Inflammatory macrophage treated with lipopolysaccharide for 1 hour (primary cell): ENCODE data around the gene CD14.
A peak's percentile ranks its signal among the peaks of the same experiment; 100 is the strongest.
"Not testable (repeated sequence)": the region's sequence is repeated elsewhere in the genome, so short reads cannot be mapped to it uniquely, and the experiment has no call there.

ENCODE experiments used
- DNase-seq, 2 donors: peaks; one replicate each; pipeline ENCODE4 v3.0.0-alpha.2; 2020 to 2022

The CD14 gene

DNA sequence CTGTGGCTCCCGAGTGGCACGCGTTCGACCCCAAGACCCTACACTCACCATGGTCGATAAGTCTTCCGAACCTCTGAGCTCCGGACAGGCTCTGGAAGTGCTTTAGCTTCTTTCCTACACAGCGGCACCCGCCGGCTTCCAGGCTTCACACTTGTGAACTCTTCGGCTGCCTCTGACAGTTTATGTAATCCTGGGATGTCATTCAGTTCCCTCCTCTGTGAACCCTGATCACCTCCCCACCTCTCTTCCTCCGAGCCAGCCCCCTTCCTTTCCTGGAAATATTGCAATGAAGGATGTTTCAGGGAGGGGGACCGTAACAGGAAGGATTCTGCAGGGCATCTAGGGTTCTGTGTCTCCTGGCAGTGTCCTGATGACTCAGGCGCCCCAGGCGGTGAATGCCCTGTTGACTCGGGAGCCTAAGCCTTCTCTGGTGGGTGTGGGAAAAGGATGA lies at the start of gene CD14:
TSS of gene CD14 (minus strand) at position 155 of the 451 bp plus-strand sequence. CDS start at position 51, 104 bp downstream.
- DNase-seq, result peak; percentile 80 to 93

DNA sequence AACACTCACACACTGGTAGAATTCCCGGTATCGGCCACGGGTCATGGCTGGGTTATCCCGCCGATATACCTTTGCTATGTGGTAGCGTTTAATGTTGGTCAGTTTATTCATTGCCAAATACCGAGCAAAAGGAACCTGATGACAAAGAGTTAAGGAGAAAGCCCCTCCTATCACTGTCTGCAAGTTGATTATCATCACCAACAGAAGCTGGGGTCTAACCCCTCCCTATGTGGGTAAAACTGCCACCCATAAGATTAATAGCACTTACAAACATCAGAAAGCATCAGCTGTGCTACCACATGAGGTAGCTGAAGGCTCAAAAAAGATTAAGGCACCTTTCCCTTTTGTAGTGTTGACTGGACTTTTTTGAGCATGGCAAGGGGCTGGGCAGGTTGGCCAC lies 46.0 kb upstream of the CD14 start:
- no peak for DNase-seq

DNA sequence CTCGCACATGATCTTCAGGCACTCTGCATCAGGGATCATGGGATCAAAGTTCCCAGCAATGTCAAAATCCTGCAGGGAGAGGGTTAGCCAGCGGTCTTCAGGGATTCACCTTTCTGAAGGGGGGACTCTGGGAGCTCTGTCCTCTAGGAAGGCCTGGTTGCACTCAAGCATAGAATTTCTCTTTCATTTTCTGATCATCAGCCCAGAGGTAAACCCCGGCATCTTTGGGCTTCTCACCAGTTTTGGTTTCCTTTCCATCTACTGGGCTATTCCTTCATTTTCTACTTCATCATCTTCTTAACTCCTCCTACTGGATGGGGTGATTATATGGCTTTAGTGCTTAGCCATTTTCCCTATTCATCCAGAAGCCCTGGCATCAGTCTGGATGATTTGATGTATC lies 45.0 kb upstream of the CD14 start:
- no peak for DNase-seq

DNA sequence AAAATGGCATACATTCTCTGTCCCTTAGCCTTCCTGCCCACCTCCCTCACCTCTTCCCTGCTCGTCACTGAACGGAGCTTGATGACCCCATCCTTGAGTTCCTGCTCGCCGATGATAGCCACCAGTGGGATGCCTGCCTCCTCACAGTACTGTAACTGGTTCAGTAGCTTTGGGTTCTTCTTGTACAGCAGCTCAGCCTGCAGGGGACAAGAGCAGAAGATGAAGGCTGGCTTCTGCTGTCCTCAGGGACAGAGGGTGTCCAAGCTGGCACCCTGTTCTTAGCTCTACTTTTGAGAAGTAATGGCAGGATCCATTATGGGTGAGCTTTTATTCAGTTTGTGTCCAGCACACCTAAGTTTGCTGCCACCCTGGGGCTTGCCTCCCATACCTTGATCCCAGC lies 41.7 kb upstream of the CD14 start:
- no peak for DNase-seq

DNA sequence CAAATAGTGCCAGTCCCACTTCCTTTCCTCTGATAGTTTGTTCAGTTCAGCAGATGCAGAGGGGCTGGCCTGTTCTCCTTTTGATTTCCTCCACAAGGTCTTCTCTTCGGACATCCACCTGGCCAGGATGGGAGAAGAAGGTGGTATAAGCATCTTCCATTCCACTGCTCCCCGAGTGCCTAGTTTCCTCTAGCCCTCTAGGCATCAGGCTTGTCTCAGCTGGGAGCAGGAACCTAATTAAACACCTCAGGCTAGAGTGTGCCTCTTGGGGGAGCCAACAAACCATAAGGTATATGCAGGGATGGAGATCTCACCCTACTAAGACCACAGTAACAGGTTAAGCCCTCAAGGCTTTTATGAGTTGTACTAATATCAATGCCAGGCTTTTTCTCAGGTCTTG lies 41.2 kb upstream of the CD14 start:
- DNase-seq, result no peak

DNA sequence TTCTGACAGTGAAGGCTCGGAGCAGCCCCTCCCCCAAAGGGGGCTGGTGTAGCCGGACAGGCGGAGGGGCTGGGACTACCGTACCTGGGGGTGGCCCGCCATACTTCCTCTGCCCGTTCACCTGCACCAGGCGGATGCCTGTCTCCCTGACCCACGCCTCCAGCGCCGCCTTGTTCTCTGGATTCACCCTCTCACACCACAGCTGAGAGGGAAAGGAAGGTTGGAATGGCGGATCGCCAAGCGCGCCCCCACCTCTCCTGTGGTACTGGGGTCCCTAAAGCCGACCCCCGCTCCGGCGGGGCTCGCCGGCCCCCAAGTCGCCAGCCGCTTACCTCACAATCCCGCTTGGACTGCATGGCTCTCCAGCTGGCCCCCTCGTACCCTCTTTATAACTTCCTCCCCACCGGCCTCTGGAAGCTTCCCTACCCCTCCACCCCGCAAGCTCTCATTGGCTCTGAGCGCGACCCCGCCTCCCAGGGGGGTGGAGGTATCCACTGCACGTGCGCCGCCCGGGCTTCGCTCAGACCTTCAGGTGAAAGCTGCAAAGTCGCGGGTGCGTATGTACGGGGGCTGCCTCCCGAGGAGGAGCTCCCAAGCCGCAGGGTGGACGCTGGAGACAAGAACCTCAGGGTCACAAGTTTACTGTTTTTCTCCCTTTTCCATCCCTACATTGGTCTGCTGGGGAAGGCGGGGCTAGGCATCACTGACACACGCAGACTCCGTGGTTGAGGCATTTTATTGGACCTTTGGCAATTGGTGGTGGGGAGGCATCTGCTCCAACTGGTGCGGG lies 40.4 kb upstream of the CD14 start, which contains the start of gene DND1:
TSS of gene DND1 (minus strand) at position 390 of the 790 bp plus-strand sequence. CDS start at position 356, 34 bp downstream.
- no peak for DNase-seq

DNA sequence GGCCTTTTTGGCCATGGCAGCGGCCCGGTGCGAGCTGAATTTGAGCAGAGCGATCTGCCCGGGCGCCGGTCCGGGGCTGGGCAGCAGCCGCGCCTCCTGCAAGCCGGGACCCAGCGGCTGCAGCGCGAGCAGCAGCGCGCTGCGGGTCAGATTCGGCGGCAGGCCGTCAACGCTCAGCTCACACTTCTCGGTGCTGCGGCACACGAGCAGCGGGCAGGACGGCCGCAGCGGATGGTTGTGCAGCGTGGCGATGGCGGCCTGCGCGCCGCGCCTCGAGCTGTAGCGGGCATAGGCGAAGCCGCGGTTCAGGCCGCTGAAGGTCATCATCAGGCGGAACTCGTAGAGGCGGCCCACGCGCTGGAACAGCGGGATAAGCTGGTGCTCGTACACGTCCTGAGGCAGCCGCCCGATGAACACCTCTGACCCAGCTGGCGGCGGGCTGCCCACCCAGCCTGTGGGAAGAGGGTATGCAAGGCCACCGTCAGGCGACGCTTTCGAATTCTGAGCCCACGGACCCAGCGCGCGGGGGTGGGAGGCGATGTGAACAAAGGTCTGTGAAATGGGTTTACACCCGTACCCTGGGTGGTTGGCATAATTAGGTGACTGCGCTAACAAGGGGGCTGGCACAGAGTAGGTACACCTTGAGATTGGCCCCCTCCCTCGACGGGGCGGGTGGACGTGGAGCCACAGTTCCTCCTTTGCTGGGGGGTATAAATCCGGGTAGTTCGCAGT lies 39.6 kb upstream of the CD14 start:
- peak; percentile 22 to 29 for DNase-seq

DNA sequence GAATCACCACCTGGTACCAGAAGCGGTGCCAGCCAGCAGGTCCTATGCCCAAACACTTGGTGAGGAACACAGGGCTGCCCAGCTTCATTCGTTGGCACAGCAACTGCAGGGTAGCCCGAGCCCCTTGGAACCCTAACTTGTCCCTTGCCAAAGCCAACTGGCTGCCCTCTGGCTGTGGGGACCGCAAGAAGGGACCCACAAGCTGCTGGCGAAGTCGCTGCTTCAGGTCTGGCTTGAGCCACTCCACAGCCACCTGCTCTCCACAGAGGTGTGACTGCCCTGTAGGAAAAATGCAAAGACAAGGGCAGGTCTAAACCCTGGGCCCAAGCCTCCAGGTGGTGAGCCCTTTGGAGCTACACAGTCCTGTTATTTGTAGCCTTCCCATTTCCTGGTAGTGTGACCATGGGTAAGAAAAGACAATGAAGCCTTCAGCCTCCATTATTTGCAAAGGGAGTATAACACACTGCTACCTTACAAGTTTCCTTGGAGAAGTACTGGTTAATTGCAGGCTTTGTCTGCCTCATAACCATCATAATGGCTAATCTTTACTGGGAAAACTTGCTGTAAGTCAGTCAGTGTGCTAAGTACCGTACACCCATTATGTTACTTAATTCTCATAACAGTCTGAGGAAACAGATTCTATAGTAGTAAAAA lies 38.6 kb upstream of the CD14 start:
- no peak for DNase-seq

DNA sequence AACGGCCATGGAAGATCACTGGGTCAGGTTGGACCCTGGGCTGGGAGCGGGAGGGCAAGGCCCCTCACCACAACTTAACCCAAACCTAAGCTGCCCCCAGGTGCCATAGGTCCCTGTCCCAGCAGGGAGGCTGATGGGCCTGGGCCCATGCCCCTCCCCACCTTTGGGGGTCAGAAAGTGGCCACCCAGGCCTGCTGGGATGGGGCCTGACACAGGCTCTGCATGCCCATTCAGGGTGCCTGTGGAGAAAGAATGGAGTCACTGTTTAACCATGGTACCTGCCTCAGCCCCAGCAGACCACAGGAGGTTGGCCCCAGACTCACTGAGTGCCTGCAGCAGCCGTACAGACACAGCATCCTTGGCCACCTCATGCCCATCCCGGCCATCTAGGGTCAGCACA lies 38.1 kb upstream of the CD14 start:
- not testable (repeated sequence) for DNase-seq

DNA sequence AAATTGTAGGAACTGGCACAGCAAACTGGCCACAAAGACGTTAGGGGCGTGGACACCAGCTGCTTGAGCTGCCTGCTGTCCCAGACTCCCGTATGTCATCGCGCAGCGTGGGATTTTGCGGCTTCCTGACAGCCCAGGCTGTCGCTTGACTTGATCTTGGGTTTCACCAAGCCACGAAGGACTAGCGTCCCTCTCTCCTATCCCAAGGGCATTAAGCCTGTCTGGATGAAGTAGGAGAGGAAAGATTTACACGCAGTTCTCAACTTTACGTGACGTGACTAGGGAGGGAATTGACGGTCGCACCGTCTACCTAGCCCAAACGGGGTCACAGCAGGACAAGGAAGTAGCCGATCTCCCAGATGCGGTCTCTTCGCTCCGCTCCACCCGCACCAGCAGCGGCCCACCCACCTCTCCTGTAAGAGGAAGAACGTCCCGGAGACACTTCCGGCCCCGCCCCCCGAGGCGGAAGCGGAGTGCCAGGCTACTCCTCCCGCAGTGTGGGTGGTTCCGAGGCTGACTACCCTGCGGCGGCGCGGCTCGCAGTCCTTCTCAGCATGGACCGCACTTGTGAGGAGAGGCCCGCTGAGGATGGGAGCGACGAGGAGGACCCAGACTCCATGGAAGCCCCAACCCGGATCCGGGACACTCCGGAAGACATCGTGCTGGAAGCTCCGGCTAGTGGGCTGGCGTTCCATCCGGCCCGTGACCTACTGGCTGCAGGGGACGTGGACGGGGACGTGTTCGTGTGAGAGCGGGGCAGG lies 31.6 kb upstream of the CD14 start, which contains the start of gene WDR55:
TSS of gene WDR55 (plus strand) at position 546 of the 761 bp plus-strand sequence. CDS start at position 555, 9 bp downstream.
- peak; percentile 95 to 96 for DNase-seq

DNA sequence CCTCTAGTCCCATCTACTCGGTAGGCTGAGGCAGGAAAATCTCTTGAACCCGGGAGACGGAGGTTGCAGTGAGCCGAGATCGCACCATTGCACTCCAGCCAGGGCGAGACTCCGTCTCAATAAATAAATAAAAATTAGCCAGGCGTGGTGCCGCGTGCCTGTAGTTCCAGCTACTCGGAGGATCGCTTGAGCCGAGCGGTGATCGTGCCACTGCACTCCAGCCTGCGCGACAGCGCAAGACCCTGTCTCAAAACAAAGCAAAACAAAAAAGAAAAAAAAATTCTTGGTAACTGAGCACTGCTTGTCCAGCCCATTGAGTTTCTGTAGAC lies 31.0 kb upstream of the CD14 start:
- no peak for DNase-seq

DNA sequence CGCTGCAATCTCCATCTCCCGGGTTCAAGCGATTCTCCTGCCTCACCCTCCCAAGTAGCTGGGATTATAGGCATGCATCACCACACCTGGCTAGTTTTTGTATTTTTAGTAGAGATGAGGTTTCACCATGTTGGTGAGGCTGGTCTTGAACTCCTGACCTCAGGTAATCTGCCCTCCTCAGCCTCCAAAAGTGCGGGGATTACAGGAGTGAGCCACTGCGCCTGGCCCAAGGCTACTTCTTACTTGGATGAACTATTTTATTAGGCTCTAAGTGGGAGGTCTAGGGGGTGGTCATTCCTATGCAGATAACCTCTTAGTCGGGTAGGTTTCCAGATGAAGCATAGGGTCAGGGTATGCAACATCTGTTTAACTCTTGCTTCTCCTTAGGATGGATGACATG lies 27.4 kb upstream of the CD14 start:
- not testable (repeated sequence) for DNase-seq

DNA sequence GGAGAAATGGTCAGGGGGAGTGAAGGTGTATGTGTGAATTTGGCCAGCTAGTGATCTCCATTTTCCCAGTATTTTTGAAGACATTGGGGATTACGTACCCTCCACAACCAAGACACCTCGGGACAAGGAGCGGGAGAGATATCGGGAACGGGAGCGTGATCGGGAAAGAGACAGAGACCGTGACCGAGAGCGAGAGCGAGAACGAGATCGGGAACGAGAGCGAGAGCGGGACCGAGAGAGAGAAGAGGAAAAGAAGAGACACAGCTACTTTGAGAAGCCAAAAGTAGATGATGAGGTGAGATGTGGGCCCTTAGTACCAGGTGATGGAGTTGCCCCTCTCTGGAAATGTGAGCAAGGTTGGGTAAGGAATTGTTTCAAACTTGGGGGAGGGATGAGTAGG lies 25.9 kb upstream of the CD14 start:
- DNase-seq, result no peak

DNA sequence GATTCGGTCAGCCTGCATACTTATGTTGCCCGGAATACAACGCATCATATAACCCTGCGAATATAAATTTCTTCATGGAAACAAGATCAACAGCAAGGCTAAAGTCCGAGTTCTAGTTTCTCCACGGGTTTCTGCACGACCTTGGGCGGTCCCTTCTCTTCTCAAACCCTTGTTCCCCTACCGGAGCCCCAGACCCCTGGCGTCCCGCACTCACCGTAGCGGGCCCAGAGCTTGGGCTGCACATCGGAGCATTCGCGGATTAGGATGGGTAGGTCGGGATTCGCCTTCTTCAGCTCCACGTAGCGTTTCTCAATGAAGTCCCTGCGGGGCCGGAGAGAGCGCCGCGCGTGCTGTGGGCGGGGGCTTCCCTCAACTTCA lies 14.1 kb upstream of the CD14 start:
- DNase-seq, result no peak

DNA sequence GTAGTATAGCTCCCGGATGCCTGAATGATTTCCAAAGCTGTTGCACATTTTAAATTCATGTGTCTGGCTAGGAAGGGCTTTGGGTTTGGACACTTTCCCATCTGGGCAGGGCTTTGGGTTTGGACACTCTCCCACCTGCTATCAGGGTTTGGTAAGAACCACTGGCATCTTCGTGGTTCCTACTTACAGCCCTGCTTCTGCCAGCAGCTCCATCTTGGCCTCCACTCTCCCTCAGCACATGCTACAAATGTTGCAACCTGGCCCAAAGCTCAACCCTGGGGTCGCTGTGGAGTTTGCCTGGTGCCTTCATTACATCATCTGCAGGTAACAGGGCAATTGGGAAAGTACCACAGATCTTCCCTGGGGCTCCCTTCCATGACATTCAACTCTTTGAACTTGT lies 9.7 kb upstream of the CD14 start:
- DNase-seq, result no peak

DNA sequence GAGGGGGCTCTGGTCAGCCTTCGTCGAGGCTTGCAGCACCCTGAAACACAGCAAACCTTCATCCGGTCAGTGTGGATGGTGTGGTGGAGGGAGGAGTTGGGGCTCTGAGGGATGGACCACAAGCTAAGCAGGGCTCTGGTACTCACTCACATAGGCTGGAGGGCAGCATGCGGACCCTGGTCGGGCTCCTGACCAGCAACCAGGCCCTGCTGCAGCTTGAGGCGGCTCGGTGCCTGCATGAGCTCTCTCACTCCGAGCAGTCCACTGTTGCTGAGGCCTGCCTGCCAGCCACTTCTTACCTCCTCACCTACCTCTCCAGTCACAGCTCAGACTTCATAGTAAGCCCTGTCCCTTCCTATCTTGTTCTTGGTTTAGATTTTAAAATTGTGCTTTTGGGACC lies 8.7 kb upstream of the CD14 start:
- no peak for DNase-seq

DNA sequence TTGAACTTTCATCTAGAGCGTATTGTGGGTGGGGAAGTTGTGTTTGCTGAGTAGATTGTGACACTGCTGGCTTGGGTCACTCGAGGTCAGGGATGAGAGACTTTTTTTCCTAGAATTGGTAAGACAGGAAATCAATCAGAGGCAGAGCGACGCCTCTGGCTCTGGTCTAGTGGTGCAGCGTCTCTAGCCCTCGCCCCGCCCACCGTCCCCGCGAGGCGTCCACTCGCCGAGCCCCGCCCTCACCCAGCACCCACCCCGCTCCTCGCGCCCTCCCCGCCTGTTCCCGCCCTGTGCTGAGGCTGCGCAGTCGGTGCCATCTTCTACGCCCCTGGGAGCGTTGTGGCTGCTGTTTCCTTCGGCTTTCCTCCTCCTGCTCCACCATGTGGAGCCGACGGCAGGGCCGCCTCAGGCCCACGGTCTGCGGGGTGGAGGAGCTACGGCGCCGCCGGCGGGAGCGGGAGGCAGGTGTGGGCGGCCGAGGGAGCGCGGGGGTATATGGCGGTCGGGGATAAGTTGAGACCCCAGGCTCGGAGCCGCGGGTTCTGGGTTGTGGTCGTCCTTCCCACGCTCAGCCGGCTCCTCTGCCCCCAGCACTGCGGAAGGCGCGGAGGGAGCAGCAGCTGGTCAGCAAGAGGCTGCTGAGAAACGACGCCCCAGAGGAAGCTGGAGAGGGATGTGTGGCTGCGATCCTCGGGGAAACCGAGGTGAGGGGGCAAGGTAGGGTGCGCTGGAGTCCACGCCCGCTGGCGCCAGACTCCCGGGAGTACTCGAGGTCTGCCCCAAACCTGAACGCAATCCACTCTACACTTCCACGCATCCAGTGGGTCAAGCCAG lies 6.4 kb upstream of the CD14 start, which contains the start of gene TMCO6:
TSS of gene TMCO6 (plus strand) at position 304 of the 834 bp plus-strand sequence. CDS start at position 381, 77 bp downstream.
- DNase-seq, result peak; percentile 97 to 99

DNA sequence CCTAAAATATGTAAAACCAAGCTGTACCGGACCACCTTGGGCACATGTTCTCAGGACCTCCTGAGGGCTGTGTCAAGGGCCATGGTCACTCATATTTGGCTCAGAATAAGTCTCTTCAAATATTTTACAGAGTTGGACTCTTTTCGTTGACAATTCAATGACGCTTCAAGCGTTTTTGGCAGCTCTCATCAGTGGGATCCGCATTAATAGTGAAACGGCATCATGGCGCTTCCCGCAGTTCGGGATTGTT lies 5.8 kb upstream of the CD14 start:
- not testable (repeated sequence) for DNase-seq

DNA sequence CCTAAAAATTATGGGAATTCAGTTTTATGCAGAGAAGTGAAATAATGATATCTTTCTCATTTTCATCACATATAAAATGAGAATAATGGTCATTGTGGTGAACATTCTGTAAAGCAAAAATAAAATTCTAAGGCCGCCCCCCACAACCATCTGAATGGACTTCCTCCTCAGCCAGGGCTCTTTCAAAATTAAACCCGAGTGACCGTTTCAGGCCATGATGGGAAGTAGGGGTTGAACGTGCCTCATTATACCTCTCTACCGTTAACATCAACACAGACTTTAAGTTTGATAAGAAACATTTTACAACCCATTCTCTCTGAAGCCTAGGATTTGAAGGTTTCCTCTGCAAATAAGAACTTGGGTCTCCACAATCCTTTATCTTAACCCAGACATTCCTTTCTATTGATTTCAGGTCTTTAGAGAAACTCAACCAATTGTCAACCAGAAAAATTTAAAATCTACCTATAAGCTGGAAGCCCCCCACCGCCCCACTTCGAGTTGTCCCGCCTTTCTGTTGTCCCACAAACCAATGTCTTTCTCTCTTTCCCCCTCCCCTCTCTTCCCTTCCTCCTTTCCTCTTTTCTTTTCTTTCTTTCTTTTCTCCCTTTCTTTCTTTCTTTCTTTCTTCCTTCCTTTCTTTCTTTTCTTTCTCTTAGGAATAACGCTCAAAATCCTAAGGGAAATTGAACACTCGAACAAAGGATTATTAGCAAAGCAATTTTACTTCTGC lies 4.6 kb upstream of the CD14 start:
- peak in 1 of 2 donors; percentile 34 for DNase-seq

DNA sequence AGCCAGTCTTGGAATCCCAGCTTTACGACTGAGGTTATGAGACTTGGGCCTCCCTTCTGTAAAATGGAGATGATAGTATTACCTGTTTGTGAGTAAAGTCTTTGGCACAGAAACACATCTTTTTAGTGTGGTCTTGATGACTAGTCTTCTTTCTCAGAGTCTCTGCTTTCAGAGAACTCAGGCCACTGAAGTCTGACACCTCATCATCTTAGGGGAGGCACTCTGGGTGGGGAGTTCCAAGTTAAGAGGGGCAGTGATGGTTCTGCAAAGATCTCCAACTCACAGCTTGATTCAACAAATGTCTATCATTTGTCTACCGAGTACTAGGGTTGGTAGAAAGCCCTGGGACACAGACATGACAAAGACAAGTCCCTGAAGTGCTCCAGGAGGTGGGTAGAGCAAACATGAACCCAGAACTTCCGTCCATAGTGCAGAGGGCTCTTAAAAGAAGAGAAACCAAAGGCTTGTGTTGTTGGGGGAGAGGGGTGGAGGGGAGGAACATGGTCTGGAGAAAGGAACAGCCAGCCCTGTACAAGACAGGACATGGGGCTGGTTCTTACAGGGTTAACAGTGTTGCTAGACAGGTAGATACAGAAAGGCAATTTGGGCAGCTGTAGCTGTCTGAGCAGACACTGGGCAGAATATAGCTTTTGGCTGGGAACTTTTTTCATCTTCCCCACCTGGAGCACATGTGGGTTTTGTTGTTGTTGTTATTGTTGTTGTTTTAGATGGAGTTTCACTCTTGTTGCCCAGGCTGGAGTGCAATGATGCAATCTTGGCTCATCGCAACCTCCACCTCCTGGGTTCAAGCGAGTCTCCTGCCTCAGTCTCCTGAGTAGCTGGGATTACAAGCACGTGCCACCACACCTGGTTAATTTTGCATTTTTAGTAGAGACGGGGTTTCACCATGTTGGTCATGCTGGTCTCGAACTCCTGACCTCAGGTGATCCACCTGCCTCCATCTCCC lies 2.6 kb upstream of the CD14 start:
- no peak for DNase-seq
